Activated CD4-positive, alpha-beta T cell treated with anti-CD3 and anti-CD28 coated beads for 1 hour (primary cell): ENCODE results near the gene TMEM127.
"Not testable (repeated sequence)": the region's sequence is repeated elsewhere in the genome, so short reads cannot be mapped to it uniquely, and the experiment has no call there.

Experiments
- DNase-seq: peaks from one replicate; pipeline ENCODE4 v3.0.0-alpha.2; 2020

The TMEM127 gene, protein sequence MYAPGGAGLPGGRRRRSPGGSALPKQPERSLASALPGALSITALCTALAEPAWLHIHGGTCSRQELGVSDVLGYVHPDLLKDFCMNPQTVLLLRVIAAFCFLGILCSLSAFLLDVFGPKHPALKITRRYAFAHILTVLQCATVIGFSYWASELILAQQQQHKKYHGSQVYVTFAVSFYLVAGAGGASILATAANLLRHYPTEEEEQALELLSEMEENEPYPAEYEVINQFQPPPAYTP

DNA sequence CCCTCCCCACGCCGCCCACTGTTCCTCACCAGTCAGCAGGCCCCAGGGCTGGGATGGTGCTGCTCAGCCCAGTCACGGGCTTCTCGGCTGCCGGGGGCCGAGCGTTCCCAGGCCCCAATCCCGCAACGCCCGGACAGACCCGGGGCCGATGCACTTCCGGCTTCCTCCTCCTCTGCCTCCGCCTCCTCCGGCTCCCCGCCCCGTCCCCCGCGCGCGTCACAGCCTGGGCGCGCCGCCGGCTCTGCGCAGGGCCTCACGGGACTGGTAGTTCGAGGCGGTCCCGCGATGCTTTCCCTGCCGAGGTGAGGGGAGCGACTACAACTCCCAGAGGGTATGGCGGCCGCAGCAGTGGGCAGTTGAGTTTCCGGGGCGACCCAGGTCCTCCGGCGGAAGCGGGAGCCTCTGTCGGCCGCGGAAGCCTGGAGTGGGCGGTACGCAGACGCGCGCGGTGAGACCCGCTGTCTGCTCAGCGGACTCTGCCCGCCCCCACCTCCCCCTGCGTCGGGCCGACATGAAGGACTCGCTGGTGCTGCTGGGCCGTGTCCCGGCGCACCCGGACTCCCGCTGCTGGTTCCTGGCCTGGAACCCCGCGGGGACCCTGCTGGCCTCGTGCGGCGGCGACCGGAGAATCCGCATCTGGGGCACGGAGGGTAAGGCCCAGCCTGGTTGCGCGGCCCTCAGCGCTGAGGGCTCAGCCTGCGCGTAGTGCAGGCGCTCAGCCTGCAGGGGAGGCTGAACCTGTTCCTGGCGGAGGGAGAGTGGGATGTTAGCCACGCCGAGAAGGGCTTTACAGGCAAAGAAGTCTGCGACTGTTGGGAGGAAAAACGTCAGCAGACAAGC lies at the start of gene TMEM127, which contains the start of gene CIAO1:
Gene TMEM127, minus strand, starts transcription at position 158 of the 840 bp plus-strand sequence. CDS start 616 bp downstream, outside the sequence.
Gene CIAO1, plus strand, starts transcription at position 386 of the 840 bp plus-strand sequence. Its CDS starts 126 bp downstream, at position 512.
- DNase-seq, result peak; percentile 97

DNA sequence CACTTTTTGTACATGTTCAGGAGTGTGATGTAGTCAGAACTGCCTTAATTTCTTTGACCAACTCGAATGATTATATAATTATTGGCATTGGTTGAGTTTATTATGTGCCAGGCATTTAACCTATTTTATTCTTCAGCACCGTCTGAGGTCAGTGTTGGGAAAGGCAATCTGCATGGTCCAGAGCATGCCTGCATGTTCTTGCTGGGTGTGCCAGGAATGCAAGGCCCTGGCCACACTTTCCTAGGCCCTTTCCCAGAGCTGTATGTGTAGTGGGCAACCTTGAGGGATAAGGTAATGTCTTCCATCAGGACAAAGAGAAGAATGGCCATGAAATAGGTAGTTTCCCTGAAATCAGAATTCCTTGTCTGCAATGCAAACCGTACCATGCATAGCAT lies 49.2 kb upstream of the TMEM127 start:
- no peak for DNase-seq

DNA sequence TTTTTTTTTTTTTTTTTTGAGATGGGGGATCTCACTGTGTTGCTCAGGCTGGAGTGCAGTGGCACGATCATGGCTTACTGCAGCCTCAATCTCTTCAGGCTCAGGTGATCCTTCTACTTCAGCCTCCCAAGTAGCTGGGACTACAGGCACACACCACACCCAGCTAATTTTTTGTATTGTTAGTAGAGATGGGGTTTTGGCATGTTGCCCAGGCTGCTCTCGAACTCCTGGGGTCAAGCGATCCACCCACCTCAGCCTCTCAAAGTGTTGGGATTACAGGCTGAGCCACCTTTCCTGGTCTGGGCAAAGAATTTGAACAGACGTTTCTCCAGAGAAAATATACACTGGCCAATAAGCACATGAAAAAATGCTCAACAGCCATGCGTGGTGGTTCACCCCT lies 42.5 kb upstream of the TMEM127 start:
- DNase-seq, result no peak

DNA sequence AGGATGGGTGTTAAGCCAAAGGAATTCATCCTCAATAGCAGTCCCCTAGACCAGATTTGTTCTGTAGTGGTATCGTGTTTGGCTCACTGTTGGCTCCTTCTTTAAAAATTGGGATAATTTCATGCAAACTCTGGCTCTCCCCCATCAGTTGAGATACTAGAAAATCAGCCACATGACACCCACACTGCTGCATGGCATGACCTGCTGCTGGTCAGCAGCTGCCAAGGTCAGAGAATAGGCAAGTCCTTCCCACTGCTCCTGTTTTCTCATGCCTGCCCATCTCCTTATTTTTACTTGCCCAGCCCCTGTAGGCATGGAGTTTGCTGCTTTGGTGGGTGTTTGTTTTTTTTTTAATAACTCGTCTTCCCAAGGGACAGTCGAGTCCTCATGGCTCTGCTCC lies 40.6 kb upstream of the TMEM127 start:
- DNase-seq, result no peak

DNA sequence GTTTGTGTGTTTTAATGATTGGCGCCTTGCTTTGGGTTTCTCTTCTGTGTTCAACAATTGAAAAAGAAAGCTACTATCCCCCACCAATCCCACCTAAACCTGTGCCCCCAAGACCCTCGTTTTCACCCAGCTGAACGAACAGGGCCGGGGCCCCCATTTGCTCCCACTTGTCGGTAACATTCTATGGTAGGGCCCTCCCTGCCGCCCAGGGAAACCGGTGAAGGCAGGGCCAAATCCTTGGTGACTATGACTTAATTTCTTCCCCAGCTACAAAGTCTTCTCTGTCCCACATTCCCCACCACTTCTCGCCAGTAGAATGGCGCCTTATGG lies 40.1 kb upstream of the TMEM127 start:
- DNase-seq, result no peak

DNA sequence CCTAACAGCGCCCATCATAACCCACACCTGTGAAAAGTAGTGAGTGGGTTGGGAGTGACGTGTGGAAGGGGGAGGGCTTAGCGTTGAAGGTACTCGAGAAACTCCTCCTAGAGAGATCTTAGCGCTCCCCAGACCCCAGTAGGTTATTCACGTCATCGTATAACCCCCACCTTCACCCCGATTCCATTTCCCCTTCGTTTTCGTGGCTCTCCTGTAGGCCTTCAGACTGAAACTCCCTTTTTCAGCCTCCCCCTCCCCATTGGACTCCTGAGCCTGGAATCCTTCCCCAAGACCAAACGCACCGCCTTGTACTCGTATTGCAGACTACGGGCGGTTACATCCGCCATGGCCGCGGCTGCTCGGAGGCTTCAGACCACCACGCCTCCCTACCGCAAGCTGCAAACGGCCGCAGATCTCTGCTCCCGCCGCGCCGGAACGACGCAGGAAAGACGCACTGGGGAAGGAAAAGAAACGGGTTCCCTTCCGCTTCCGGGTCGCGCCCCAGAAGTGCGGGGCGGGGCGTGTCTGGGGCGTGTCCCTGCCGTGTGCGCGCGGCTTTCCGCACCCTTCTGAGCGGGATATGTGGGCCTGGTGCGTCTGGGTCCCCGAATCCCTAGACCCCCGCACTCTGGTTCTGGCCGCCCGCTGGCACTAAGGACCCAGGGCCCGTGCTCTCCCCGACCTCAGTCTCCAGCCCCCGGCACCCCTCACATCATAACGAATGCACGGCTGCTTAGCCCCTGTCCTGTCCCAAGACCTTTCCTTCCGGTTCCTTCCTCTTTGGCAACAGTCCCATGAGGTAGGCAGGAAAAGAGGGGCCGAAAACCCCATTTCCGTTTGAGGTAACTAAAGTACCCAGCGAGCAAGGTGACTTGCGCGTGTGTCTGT lies 39.5 kb upstream of the TMEM127 start, which contains the start of gene SNRNP200:
Gene SNRNP200, minus strand, starts transcription at position 456 of the 888 bp plus-strand sequence. Its CDS starts 109 bp downstream, at position 347.
- DNase-seq, result peak; percentile 82

DNA sequence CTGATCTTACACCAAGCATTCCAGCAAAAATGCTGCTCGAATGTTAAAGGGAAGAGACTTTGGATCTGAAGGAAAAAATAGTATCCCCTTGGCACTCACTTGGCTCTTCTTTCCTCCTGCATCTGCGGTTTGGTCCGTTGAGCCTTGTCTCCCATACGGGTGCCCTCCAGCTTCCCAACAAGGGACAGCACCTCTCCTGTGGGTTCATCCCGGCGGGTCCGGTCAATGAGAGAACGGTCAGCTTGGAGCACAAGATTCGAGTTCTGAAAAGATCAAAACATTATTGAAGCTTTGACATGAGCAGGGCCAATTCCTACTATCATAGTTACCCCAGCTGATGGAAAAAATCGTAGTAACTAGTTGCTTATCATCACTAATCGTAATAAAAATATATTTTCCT lies 38.8 kb upstream of the TMEM127 start:
- DNase-seq, result no peak

DNA sequence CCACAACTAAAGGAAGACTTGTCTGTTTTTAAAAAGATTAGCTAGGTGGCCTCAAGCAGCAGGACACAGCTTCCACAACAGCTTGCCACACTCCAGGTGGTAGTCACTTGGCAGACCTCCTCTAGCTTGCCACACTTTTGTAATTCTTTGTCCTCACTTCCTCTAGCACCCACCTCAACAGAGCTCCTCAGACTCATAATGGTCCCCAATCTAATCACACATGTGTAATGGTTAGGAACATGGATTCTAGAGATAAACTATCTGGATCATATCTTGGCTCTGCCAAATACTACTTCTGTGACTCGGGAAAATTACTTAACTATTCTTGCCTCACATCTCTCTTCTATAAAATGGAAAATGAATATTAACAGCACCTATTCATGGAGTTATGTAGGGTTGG lies 36.1 kb upstream of the TMEM127 start:
- no peak for DNase-seq

DNA sequence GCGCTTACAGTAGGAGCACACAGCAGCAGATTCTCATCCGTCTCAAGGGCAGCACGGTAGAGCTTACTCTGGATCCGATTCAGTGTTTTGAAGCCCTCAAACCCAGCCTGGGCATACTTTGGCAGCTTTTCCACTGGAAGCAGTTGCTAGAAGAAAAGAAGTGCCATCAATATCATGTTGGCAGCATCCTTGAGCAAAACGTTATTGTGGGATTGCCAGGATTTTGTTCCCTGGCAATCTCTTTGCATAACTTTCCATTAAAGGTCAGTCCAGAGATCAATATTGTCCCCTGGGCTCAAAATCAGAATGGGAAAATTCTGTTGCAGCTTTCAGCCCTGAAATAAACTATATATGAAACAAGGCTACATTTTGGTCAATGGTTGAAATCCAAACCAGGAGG lies 31.1 kb upstream of the TMEM127 start:
- no peak for DNase-seq

DNA sequence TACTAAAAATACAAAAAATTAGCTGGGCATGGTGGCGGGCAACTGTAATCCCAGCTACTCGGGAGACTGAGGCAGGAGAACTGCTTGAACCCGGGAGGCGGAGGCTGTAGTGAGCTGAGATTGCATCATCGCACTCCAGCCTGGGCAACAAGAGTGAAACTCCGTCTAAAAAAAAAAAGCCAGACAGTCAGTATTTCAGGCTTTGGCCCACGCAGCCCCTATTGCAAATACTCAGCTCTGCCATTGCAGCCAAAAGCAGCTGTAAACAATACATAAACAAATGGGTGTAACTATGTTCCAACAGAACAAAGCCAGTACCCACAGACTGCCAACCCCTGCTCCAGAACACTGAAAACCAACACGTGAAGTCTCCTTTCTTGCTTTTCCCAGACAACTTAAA lies 28.5 kb upstream of the TMEM127 start:
- not testable (repeated sequence) for DNase-seq

DNA sequence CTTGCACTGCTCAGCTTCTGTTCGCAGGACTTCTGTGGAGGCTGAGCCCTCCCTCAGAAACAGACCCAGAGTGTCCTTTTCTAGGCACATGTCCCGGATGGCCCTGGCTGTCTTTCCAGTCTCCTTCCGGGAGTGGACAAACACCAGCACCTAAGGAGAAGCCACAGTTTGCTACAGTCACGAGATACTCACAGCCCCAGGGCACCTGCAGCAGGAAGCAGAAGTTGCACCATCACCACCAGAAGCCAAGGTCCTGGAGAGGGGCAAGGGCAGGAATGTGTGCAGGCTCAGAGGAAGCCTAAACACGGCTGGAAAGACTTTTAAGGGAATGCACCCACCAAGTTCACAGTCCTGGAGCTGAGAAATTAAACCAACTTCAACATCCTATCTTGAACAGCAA lies 26.0 kb upstream of the TMEM127 start:
- no peak for DNase-seq

DNA sequence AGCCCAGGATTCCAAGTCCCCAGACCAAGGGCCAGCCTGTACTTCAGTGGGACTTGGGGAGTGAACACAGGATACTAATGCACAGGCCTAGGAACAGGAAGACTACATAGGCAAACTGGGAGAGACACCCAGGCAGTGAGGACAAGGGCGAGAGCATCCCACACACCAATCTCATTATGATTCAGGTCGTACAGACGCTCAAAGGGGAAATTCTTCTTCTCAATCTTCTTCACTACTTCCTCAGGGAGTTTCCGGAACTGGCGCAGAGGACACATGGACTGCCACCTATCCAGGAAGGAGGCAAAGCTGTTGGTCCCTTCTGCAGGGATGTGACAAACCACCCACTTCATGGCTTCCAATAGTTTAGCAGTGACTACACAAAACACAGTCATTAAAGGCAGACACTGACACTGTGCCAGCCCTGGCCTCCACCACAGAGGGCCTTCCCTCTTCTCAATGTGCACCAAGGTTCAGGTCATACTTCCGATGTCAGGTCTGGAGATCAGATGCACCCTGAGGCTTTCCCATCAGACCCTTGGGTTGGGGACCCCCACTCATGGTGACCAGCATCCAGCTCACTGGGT lies 21.6 kb upstream of the TMEM127 start:
- no peak for DNase-seq

DNA sequence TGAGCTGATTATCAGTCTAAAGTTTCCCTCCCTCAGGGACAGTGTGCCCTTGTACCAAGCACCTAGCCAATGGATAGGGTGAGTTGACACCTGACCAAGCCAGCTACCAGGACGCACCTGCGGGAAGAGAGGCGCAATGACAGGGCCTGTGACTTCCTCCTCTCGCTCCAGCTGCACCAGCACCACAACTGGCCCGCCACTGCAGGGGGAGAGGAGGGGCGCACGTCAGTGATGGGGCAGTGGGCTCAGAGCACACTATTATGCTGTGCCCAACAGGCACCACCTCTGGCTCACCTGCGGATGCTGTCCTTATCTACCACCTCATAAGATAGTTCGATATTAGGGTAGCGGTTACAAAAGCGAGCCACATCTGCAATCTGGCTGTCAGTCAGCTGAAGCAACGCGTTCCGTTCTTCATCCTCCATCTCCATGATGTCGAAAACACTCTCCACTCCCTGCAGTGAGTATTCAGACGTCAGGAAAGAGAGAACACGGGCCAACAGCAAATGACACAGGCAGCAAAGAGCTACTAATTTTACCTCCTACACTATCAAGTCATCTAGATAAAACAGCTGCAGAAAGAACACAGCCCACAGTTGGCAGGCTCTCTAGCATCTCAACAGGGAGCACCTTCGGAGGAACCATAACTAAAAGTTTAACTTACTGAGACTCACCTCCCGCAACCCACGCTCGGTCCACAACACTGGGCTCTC lies 11.1 kb upstream of the TMEM127 start:
- DNase-seq, result no peak

DNA sequence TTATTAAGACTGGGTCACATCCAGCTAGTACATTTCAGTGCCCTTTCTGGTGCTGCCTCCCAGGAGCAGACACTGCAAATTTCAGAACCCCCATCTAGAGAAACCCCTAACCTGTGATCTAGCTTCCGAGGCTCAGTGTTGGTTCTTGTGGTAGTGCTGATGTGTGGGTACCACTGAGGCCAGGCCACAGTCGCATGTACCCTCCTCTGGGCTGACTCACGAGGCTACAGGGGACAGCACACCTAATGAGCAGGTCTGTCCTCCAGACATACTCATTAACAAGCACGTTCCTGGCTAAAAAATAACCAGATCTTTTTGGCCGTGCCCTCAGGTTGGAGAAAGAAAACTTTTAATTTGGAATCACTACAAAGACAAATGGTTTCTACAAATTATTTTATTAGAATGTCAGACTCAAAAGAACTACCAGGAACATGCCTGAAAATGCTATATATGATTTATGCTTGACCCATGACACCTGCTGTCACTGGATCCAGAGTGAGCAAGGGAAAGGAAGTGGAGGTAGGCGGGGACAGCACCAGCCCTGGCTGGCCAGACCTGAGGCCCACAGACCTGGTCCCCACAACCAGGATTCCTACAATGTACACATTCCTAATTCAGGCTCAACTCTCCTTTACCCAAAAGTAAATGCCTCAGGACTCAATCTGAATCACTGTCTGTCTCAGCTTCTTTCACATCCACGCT lies 8.7 kb upstream of the TMEM127 start:
- no peak for DNase-seq

DNA sequence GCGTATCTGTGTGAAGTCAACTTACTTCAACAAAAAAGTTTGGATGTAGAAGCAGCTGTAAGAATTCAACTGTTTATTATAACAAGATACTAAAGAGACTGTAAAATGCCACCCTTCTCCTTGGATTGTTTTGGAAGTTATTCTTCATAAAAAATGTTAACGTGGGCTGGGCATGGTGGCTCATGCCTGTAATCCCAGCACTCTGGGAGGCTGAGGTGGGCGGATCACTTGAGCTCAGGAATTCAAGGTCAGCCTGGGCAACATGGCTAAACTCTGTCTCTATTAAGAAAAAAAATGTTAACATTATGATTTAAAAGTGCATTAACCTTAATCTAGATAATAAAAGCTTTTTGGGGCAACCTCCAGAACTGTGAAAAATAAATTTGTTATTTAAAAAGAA lies 8.0 kb upstream of the TMEM127 start:
- DNase-seq, result no peak

DNA sequence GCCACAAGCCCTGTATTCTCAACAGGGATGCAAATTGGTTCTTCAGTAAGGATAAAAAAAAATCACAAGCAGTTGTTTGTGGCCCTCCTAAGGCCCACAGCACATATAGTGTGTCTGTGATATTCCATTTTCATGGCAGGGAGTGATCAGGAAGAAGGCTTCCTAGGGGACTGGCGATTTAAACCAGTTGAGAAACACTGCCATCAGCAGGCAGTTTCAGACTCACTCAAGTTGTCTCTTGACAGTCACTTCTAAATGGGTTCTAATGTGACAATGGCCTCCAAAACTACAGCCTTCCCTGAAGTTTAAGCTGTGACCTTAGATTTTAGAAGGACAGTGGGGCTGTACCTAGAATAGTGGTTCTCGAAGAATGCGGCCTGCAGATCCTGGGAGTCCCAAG lies 6.2 kb upstream of the TMEM127 start:
- no peak for DNase-seq

DNA sequence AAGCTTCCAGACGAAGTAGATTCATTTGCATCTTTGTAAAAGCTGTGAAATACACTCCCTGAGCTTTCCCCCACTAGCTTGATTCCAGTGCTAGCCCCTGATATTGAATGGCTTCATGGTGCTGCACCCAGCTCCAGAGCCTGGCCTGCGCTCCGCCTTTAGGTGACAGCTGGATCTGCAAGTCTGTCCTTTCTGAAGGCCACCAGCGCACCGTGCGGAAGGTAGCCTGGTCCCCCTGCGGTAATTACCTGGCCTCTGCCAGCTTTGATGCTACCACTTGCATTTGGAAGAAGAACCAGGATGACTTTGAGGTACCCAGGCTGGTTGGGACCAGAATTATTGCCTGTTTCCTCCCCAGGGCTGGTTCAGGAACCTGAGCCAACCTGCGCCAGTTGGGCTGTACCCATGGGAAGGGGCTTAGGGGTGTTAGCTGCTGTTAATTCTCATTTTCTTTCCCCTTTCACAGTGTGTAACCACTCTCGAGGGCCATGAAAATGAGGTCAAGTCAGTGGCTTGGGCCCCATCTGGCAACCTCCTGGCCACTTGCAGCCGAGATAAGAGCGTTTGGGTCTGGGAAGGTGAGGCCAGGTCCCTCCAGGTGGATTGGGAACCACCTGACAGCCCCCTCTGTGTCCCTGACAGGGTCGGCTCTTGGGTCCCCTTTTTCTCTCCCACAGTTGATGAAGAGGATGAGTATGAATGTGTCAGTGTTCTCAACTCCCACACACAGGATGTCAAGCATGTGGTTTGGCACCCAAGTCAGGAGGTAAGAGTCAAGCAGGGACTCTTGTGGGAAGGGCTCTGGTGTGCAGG lies 1.6 kb upstream of the TMEM127 start:
- DNase-seq, result no peak

DNA sequence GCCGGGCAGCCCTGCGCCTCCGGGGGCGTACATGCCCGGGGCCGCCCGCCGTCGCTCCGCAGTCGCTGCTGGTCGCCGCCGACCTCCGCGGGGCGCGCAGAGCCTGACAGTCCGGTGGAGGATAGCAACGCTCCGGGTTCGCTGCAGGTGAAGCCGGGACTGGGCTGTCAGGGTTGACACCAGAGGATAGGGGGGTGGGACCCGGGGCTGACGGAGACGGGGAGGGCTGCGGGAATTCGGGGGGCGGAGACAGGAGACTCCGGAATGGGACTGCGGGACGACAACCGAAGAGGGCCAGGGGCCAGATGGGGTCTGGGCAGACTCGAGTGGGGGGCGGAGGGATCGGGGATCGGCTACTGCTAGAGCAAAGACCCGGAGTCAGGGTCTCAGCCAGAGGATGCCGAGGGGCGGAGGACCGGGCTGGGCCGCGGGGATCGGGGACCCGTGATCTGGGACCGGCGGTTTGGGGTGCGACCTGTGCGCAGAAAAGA lies 403 bp downstream of the TMEM127 start:
- DNase-seq, result no peak

DNA sequence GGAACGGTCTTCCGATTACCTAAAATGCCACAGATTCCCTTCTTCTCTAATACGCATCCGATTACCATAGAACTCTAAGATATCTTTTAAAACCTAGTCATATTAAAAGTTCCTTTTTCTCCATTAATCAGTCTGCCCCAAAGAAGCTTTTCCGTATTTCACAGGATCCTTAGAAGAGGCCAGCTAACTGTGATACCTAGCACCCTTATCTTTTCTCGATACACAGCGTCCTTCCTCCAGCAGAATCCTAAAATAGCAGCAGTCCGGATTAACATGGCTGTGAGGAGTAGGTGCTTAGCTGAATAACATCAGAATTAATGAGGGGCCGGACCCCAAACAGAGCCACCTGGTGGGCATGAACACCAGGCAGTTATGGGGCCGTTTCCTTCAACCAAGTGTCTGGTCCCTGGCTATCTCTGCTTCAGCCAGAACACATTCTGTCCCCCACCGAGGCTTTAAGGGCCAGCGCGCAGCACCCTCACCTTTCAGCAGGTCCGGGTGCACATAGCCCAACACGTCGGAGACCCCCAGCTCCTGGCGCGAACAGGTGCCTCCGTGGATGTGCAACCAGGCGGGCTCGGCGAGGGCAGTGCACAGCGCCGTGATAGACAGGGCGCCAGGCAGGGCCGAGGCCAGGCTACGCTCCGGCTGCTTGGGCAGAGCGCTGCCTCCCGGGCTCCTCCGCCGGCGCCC lies 995 bp downstream of the TMEM127 start:
- peak; percentile 11 for DNase-seq

DNA sequence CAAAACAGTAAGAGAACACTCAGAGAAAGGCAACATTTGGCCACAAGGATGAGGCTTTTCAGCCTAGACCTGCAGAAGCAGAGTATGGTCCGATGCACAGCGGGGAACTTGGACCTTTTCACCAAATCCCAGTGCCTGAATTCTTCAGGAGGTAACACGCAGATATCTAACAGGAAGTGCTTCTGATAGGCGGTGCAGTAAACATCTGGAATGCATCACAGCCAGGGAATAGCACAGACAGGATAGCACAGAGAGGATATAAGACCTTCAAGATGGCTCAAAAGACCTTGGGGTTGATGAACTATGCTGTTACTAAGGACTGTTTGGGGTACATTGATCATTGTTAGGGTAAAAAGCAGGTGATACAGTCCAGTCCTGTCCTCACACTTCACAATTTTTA lies 1.7 kb downstream of the TMEM127 start:
- DNase-seq, result no peak
